Measurements from ENCODE around the gene CUL9.
"Not testable (repeated sequence)": the region's sequence is repeated elsewhere in the genome, so short reads cannot be mapped to it uniquely, and the experiment has no call there.

CUL9 gene

GRCh38 chr6:43181942-43182860 lies at the start of gene CUL9:
CUL9 (plus strand) TSS chr6:43182196; CDS start chr6:43184311, 2,115 bp downstream.
- DNase-seq = peak; percentile 78

- no peak for DNase-seq
Observed at GRCh38 chr6:43138267-43138666, 43.7 kb upstream of the CUL9 start.

GRCh38 chr6:43139973-43140372 lies 42.0 kb upstream of the CUL9 start:
- DNase-seq = not testable (repeated sequence)

- no peak for DNase-seq
Observed at GRCh38 chr6:43141644-43142043, 40.4 kb upstream of the CUL9 start.

GRCh38 chr6:43142101-43142500 lies 39.9 kb upstream of the CUL9 start:
- no peak for DNase-seq

- DNase-seq = peak; percentile 72 to 79
Observed at GRCh38 chr6:43143235-43144128, 38.5 kb upstream of the CUL9 start.

GRCh38 chr6:43144879-43145278 lies 37.1 kb upstream of the CUL9 start:
- no peak for DNase-seq

GRCh38 chr6:43146261-43146660 lies 35.7 kb upstream of the CUL9 start:
- DNase-seq = no peak

GRCh38 chr6:43146709-43147688 lies 35.0 kb upstream of the CUL9 start:
- DNase-seq = no peak

GRCh38 chr6:43147691-43148477 lies 34.1 kb upstream of the CUL9 start:
- no peak for DNase-seq

GRCh38 chr6:43149265-43149664 lies 32.7 kb upstream of the CUL9 start:
- no peak for DNase-seq

- DNase-seq = no peak
Observed at GRCh38 chr6:43150051-43150751, 31.8 kb upstream of the CUL9 start.

- DNase-seq = no peak
Observed at GRCh38 chr6:43159599-43159998, 22.4 kb upstream of the CUL9 start.

- DNase-seq = no peak
Observed at GRCh38 chr6:43163899-43164298, 18.1 kb upstream of the CUL9 start.

- no peak for DNase-seq
Observed at GRCh38 chr6:43170417-43170930, 11.5 kb upstream of the CUL9 start.

- peak; percentile 97 to 99 for DNase-seq
Observed at GRCh38 chr6:43170931-43171706, 10.9 kb upstream of the CUL9 start, which contains the start of gene SRF. SRF (plus strand) TSS chr6:43171269; CDS start chr6:43171657, 388 bp downstream.

GRCh38 chr6:43171707-43172103 lies 10.3 kb upstream of the CUL9 start:
- DNase-seq = peak in 1 of 2 donors; percentile 27

GRCh38 chr6:43172104-43173007 lies 9.6 kb upstream of the CUL9 start:
- DNase-seq = peak in 1 of 2 donors; percentile 32
